Effector CD8-positive, alpha-beta T cell (primary cell): ENCODE results near the gene NTRK2.

Experiments
- DNase-seq: peaks from one replicate; lab custom pipeline; 2025; lab: John Stamatoyannopoulos, UW

Gene NTRK2

DNA sequence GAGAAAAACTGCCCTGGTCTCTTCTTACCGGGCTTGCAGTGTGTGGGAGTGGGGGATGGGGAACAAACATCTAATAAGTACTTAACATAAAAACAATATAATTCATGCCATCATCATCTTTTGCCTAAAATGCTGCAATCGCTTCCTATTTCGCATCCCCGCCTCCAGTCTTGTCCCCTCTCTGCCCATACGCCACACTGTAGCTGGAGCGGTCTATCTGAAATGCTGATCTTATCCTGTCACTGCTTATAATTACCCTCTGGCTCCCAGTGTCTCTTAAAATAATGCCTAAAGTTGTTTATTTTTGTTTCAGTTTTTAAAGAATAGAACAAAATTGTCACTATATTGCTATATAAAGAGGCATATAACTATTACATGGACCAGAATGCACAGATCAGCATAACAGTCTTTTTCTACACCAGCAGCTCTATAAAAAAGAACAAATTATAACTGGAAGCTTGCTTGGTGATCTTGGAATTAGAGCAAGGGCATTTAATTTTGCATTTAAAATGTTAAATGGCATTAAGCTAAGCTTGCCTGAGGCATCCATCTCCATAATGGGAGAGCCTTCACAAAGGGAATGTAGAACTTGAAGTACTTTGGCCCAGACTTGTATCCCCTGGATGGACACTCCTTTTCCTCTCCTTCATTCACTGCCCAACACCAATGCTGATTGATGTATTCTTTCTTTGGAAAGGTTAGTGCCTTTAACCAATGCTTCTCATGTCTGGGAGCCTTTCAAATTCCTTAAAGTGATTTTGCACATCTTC is 12.2 kb downstream of the NTRK2 start:
- no peak for DNase-seq

DNA sequence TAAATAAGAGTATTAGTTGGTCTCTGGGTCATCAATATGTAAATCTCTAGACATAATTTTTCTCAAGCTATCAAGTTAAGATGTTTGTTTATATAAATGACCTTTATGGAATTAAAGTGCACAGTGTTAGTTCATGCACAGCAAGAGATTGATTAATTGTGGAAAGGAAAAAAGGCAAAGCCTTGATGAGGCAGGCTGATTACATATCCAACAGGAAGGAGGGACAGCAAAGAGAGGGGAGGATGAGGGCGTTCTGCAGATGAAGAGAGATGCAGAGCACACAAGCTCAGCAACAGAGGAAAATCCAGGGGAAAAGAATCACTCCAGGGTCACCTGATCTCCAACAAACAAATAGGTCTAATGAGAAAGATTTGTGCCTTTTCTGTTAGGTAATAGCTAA is 16.5 kb downstream of the NTRK2 start:
- DNase-seq, result no peak

DNA sequence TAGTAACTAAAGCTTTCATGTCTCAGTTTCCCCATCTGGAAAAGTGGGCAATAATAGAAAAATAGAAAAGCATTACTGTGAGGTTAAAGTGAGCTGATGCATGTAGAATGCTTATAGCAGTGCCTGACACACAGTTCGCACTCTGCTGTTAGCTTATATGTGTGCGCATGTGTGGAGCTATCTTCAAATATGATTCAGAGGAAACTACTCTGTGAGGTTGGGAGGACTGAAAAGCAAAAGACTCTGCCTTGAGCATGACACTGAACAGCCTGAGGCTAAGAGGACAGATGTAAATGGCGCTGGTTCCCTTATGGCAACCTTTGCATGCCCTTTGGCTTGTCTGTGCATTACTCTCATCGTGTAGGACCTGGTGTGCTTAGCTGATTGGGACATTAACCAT is 19.4 kb downstream of the NTRK2 start:
- no peak for DNase-seq

DNA sequence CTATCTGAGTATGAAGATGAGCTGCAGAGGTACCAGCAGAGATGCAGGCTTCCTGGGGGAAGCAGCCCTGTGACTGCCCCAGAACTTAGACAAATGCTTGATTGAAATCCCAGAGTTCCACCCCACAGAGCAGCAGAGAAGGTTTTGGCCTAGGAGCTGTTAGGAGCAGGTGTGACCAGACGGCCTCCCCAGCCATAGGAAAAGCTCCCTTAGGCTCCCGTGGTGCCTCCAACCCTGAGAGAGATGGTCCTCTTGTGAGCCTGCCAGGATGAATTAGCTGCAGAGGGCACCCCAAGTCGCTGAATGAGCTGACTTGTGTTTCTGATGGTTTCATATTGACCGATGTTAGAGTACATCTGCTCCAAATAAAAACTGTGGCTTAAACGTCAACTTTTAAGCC is 22.1 kb downstream of the NTRK2 start:
- DNase-seq, result no peak

DNA sequence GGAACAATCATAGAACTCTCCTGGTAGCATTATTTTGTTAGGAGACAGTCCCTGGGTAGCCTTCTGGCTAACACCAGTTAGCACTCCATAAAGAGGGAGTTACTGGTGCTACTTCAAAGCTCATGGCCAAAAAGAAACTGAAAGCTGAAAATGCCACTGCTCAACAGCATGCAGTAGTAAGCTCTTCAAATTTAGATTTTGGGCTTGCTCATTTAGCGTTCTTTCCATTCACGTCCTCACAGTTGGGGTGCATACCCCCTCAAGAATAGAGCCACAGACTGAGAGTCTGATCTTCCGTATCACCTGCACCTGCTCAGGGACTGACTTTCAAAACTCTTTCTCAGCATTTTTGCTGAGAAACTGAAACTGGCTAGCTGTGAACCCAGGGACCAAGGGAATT is 24.7 kb downstream of the NTRK2 start:
- no peak for DNase-seq

DNA sequence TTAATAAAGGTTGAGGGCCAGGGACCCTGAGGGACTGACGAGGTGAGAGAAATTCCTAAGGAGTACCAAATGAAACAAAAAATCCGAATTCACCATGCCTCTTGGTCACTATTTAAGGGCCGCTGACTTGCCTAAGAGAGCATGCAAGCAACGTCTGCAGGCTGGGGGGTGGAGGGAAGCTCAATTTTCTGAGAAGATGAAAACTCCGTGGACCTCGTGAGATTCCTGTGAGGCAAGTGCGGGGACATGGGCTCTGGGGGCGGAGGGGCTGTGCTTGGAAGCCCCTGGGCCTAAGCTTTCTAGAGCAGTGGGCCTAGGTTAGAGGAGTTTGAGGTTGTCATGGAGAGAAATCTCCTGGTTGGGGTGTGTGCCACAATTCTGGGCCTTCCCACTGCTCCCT is 27.5 kb downstream of the NTRK2 start:
- no peak for DNase-seq

DNA sequence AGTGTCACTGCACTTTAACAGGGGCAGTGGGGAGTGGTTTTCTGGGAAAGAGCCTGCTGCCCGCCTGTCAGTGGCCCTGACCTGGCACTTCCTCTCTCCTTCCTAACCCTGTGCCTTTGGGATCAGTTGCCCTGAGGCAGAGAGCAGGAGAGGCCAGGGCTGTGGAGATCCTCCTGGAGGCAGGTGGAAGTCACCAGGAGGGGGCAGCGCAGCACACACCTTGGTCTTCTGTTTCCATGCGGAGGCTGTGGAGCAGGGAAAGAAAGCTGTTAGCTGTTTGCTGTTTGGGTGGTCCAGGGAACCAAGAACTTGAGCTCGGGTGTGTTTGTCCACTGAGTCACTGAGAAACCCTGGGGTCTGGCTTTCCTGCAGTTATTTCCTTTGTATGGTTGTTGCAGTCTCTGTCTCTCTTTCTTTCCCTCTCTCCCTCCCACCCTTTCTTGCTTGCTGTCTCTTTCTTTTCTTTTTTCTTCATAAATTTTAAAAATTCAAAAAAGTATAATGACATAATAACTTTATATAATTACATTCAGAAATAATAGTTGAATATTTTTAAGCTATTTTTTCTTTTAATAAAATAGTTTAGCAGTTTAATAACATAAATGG is 28.1 kb downstream of the NTRK2 start:
- DNase-seq, result no peak

DNA sequence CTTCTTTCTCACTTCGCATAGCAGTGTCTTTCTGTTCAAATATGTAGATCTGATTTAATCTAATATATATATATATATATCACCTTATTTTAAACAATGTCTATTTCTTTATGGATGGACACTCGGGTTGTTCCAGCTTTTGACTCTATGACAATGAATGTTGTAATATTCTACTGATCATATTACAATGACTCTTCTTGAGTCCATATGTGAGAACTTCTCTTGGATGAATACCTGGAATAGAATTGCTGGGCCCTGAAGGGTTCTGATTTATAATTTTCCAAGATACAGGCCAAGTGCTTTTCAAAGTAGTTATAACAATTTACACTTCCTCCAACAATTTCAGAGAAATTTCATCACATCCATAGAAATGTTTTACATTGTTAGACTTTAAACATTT is 28.8 kb downstream of the NTRK2 start:
- no peak for DNase-seq

DNA sequence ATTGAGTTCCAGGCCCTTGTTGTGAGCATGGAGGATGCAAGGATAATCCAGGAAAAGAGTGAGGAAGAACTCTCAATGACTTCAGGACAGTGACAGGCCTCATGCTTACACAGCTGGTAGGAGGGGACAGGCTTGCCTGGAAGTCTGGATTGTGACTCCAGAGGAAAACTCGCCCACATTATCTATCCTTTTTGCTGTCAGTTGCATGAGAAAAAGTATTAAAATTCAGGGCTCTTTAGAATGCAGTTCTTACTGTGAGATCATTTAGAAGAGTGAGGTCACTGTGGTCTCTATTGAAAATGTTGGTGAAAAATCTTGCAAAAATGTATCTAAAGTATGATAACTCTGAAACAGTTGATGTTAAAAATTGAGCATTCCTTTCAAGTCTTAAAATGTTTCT is 30.5 kb downstream of the NTRK2 start:
- DNase-seq, result no peak

DNA sequence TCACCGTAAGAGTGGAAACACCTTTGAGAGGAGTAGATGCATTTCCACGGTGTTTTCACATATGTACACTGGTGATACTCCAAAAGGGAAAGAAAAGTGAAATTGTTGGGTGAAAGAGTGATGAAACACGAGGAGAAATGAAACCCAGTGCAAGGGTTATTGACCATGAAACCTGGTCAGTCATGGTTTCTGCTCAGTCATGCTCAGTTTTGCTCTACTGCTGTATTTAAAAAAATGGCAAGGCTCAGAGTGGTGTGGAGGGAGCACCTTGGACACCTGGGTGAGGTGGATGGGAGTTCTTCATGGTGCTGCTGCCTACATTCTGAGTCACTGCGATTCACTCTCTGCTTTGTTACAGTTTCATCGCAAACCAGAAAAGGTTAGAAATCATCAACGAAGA is 32.3 kb downstream of the NTRK2 start:
- DNase-seq, result no peak

DNA sequence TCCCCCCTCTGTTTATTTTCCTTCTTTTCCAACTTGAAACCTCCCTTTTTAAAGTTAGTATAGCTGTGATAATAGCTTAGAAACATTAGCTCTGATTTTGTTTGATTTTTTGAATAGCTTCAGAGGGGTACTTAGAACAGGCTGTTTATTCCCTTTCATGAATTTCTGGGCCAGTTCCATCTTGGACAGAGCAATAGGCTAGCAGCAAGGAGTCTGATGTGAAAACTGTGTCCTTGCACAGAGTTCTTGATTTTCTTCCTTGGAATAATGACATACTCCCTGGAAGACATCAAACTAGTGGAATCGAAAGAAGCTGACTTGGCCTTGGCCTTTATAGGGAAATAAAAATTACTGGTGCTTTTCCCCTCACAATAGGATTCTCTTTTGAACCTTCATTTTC is 32.9 kb downstream of the NTRK2 start:
- DNase-seq, result no peak

DNA sequence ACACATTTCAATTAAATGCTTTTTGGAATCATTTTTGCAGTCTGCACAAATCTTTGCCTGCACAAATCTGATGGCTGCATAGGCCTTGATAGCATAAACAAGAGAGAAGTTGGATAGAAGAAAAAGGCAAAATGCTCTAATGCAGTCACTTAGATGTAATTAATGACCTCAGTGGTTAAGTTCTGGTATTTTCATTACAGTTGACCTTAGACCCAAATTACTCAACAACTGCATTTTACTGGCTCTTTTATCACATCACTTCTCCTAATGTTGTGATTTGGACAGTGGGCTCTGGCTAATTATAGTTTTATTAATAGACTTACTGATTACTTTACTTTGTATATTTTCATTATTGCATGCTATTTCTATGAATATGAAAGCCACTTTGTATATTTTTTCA is 34.3 kb downstream of the NTRK2 start:
- DNase-seq, result no peak

DNA sequence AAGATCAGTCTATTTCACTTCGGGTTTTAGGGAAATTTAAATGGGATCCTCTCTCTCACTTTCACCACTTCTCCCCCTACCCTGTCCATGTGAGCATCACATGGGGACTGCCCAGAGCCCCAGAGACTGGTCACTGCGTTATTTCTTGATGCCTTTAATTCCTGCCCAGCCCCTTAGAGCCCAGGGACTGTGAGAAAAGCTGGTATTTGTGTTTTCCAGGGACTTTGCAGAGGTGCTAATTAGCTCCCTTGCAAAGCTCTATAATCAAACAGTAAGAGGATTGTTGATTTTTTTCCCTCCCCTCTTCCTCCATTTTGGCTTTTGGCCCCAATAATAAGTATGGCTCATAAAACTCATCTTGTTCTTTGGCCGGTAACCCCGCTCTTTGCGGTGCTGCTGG is 35.6 kb downstream of the NTRK2 start:
- DNase-seq, result no peak

DNA sequence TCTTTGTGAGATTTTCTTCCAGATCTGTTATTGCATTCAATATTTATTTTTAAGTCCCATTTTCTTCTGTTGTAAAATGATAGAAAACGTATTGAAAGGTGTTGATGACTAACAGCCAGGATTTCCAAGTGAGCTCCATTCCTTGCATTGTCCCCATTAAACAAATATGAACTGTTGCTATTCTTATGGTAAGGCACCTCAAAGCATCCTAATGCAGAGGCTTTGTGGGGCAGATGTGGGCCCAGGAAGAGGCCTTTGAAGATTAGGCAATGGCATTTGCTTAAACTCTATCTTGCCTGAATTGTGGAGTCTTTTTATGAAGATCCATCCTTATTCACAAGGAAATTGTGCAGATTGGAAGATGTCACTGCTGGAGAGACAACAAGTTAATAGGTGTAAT is 38.9 kb downstream of the NTRK2 start:
- DNase-seq, result no peak

DNA sequence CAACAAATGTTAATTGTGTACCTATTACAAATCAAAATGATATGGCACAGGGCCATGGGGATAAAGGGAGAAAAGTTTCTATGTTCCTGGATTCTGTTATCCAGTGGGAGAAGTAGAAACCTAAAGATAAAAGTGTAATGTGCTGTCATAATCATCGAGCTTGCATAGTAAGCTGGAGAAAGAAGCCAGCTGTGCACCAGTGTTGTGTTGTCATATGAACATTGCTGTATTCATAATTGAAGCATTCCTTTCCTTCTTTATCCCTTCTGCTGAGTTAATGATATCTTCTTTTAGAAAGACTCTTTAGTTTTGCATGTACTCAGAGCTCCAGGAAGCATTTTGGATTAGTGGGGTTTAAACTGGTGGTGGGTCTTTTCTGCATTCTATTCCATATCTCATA is 39.5 kb downstream of the NTRK2 start:
- no peak for DNase-seq

DNA sequence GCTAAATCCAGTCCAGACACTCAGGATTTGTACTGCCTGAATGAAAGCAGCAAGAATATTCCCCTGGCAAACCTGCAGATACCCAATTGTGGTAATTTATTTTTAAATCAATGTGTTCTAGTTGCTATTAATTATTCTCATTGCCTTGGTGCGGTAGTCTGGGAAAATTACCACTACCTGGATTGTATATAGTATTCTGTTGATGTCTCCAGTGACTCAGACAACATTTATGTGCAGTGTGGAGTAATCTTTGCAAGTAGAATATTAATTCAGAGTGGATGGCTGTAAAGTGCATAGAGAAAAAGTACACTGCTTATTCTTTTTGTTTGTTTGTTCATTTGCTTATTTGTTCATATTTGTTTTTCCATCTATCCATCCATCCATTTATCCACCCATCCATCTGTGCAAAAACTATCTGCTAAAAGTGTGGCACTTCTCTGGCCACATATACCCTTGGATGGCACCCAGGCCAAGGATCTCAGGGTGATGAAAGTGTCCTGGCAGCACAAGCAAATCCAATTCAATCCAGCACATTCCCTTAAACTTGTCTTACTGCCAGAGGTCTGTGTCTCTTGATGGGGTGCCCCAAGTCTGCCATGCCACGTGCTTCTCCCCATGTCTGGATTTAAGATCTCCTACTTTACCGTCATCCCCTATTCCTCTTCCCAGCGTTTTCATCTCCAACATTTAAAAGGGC is 41.3 kb downstream of the NTRK2 start:
- no peak for DNase-seq

DNA sequence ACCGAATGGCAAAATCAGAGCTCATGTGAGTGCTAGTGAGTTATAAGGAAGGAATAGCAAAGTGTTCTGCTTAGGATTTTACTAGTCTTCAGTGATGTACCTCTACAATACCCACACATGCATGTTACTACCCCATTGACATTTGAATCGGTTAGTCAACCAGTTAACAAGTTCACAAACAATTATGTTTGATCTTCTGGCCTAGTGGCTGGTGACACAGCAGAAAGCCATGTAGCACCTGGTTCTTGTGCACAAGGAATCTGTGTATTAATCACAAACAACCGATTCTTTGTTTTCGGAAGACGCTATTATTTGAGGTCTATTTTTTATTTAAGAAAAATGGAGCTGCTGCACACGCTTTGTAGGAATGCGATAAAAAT is 41.9 kb downstream of the NTRK2 start:
- DNase-seq, result no peak

DNA sequence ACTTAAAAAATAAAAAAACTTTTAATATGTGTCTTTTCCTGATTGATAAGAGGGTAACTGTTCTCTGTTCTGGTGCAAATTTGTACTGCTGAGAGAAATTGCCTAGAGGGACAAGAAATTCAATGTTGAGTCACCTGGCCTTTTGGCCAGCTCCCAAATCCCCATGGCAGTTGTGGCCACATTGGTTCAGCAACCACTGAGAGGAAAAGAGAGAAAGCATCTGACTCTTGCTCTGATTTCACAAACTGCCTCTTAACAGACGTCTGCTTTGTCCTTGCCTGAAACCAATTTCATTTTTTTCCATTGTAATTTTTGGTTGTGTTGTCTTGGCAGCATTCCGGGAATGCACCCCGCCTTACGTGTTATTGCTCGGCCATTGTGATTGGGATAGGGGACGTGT is 42.4 kb downstream of the NTRK2 start:
- DNase-seq, result no peak

DNA sequence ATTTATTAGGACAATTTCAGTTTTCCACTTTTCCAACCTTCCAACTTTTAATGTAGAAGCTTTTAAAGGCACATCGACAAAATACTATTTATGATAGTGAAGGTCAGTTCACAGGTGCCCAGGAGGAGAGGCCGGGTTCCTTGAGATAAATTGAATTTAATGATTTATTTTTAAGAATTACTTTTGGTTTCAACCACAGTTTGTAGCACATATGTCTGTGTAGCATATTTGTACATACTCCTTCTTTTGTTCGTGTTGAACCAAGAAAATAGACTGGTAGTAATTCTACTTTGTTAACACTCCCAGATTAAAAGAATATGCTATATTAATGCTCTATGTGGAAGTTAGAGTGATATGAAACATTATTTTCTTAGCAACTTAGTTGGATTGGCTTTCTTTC is 46.7 kb downstream of the NTRK2 start:
- no peak for DNase-seq

DNA sequence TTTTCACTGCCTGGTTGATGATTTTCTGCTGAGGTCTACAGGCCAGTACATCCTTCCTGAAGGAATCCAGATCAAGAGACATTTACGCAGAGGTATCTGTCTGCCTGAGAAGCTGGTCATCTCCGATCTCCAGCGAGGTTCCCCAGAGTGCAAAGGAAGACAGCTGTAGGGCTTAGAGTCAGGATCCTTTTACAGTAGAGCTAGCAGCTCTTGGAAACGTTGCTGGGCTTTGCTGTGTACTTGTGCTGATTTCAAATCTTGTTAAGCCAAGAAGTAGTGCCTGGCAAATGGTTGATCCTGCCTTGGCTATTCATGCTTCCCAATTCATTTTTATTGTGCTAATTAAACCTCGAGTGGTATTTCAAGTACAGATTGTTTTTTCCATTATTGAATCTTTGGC is 48.9 kb downstream of the NTRK2 start:
- DNase-seq, result no peak

DNA sequence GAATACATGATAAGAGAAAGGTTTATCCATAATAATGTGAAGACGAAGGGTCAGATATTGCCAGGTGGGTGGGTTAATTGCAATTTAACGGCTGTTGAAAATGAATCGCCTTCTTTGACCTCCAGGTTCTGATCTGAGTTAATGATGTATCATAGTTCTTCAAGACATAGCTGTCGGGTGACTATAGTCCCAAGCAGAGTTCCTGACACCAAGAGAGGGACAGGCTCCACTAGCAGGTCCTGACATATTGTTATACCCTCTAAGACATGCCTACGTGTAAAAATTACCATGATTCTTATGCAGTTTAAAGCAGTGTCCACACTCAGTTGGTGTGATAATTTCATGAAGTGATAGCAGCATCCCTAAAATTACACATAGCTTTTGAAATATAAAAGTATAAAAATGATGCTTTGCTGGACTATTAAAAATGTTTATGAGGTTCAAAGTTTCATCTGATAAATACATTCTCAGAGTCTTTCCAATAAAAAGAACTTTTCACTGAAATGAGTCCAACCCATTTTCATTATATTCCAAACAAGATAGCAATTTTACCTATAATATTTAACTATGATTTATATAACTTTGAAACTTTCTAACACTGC is 53.0 kb downstream of the NTRK2 start:
- no peak for DNase-seq

DNA sequence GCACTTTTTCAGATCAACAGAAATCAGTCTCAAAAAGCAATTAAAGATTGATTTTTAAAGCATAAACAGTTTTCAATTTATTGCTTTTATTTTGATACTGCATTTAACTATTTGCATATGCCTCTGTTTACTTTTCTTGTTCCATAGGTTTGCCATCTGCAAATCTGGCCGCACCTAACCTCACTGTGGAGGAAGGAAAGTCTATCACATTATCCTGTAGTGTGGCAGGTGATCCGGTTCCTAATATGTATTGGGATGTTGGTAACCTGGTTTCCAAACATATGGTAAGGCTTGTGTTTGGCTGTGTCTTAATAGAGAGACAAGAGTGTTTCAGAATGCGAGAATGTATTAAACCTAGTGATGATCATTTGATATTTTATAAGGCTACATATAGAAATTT is 53.9 kb downstream of the NTRK2 start:
- no peak for DNase-seq

DNA sequence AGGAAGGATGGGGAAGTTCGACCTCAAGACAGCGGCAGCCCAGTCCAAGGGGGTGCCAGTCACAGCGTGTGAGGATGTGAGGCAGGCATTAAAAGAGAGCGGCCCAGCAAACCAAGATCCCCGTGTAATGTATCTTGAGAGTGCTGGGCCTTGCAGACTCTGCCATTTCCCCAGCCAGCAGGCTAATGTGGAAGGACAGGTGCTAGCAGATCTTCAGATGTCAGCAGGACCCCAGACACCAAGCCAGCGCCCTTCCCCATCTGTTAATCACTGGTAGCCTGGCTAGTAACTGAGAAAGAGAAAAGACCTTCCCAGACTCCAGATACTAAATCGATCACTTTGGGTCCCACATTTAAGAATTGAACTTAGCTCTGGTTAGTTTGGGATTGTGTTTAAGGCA is 62.2 kb downstream of the NTRK2 start:
- no peak for DNase-seq
